HepG2 (cell line): ENCODE measurements around the gene STN1. TPM values are rescaled to one million over a fixed set of nuclear protein-coding genes. Genes with fewer than 3 reads are reported as not detected.
A peak's percentile ranks its signal among the peaks of the same experiment; 100 is the strongest.

Experiments
- EP300 ChIP-seq, 3 experiments: sonication (generic) in 1 of 3; formaldehyde crosslinking in 1 of 3; IDR thresholded peaks; 2 replicates each; pipeline versions ENCODE4 v1.5.1 to v1.6.1; 2011 to 2020; ENCODE audit warnings: low read depth in 2 of 3, low read length in 2 of 3, borderline replicate concordance in 1 of 3, improper control_type of control experiment in 1 of 3, mild to moderate bottlenecking in 1 of 3, missing genetic modification reagents in 1 of 3, moderate library complexity in 1 of 3
- FOXO1 ChIP-seq: sonication (generic); formaldehyde crosslinking; IDR thresholded peaks from 2 replicates; pipeline ENCODE4 v1.4.0; 2020; ENCODE audit warnings: missing genetic modification reagents
- MAFF ChIP-seq: IDR thresholded peaks from 2 replicates; pipeline ENCODE4 v1.6.1; 2011; ENCODE audit warnings: low read depth, low read length, improper control_type of control experiment
- MBD4 ChIP-seq: IDR thresholded peaks from 2 replicates; pipeline ENCODE4 v1.6.1; 2012; ENCODE audit warnings: low read length, inconsistent platforms, borderline replicate concordance
- MED1 ChIP-seq: sonication (generic); formaldehyde crosslinking; IDR thresholded peaks from 2 replicates; pipeline ENCODE4 v1.4.0; 2020; ENCODE audit warnings: missing genetic modification reagents
- MIER3 ChIP-seq: IDR thresholded peaks from 2 replicates; pipeline ENCODE4 v1.6.1; 2016; ENCODE audit warnings: missing compliant biosample characterization, borderline replicate concordance
- PAXIP1 ChIP-seq: sonication (generic); formaldehyde crosslinking; conservative IDR thresholded peaks from 2 replicates; pipeline ENCODE4 v1.4.0; 2020; ENCODE audit warnings: mild to moderate bottlenecking, missing genetic modification reagents, moderate library complexity
- PITX1 ChIP-seq: sonication (generic); formaldehyde crosslinking; IDR thresholded peaks from 2 replicates; pipeline ENCODE4 v1.5.1; 2020; ENCODE audit warnings: mild to moderate bottlenecking, missing genetic modification reagents
- RFX1 ChIP-seq: fragments of 450-650 bp; IDR thresholded peaks from 2 replicates; pipeline ENCODE4 v1.6.1; 2017
- TFE3 ChIP-seq: IDR thresholded peaks from 2 replicates; pipeline ENCODE4 v1.6.1; 2016
- ZNF24 ChIP-seq: fragments of 450-650 bp; IDR thresholded peaks from 2 replicates; pipeline ENCODE4 v1.6.1; 2017; ENCODE audit warnings: antibody characterized with exemption, mild to moderate bottlenecking
- polyA plus RNA-seq, 8 experiments: library from polyadenylated mRNA; depleted of rRNA in 3 of 8; stranded (reverse) in 7 of 8; unstranded in 1 of 8; fragments of >200 nt; fragmentation: Illumina TruSeq in 4 of 8; extraction: Trizol in 4 of 8; gene quantifications; 2 replicates each; pipeline versions ENCODE4 v1.2.1 to v1.2.3, GENCODE V29; 2011 to 2016; ENCODE audit warnings: low read depth in 4 of 8, missing spikeins in 1 of 8, mixed read lengths in 1 of 8; ENCODE audit not compliant: insufficient read depth in 1 of 8
- total RNA-seq, 5 experiments: library from RNA; depleted of rRNA; stranded (reverse); fragments of >200 nt; fragmentation: Illumina TruSeq; extraction: Trizol; gene quantifications; 2 replicates each; pipeline ENCODE4 v1.2.3, GENCODE V29; 2016; ENCODE audit warnings: low read depth in 1 of 5
- TF ChIP-seq, protein P1 (sequence below): sonication (generic); formaldehyde crosslinking; IDR thresholded peaks from 2 replicates; pipeline ENCODE4 v1.4.0; 2020; ENCODE audit warnings: missing genetic modification reagents, borderline replicate concordance
- TF ChIP-seq, protein P2 (sequence below): sonication (generic); formaldehyde crosslinking; IDR thresholded peaks from 2 replicates; pipeline ENCODE4 v1.4.0; 2020; ENCODE audit warnings: missing genetic modification reagents
- TF ChIP-seq, protein P3 (sequence below): sonication (generic); formaldehyde crosslinking; IDR thresholded peaks from 2 replicates; pipeline ENCODE4 v1.4.0; 2020; ENCODE audit warnings: mild to moderate bottlenecking, missing genetic modification reagents
- TF ChIP-seq, protein P4 (sequence below): sonication (generic); formaldehyde crosslinking; conservative IDR thresholded peaks from 2 replicates; pipeline ENCODE4 v1.4.0; 2020; ENCODE audit warnings: missing genetic modification reagents

The STN1 gene
- total and polyA plus RNA-seq, 2 of the 13 experiments (the other 11 are each of a cell fraction or from before 2014, with no cell fraction given) = 17.6 to 22.7 TPM

- TF ChIP-seq PAXIP1 (CRISPR knock-in tag) = 0 out of 2 replicates have a peak, but pooled peaks have one; percentile 20
- TF ChIP-seq PITX1 (CRISPR knock-in tag) = no peak
- 0 out of 2 replicates have a peak, but pooled peaks have one; percentile 15 for TF ChIP-seq MED1 (CRISPR knock-in tag)
- peak; percentile 31; the same call in 1 of the 2 replicates for TF ChIP-seq MIER3 (CRISPR knock-in tag)
- TF ChIP-seq, protein P1, sequence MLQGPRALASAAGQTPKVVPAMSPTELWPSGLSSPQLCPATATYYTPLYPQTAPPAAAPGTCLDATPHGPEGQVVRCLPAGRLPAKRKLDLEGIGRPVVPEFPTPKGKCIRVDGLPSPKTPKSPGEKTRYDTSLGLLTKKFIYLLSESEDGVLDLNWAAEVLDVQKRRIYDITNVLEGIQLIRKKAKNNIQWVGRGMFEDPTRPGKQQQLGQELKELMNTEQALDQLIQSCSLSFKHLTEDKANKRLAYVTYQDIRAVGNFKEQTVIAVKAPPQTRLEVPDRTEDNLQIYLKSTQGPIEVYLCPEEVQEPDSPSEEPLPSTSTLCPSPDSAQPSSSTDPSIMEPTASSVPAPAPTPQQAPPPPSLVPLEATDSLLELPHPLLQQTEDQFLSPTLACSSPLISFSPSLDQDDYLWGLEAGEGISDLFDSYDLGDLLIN (CRISPR knock-in tag) = no peak
- no peak for TF ChIP-seq TFE3 (CRISPR knock-in tag)
- peak; percentile 24; the same call in 1 of the 2 replicates for TF ChIP-seq FOXO1 (CRISPR knock-in tag)
- no peak for TF ChIP-seq RFX1
- TF ChIP-seq, protein P2, sequence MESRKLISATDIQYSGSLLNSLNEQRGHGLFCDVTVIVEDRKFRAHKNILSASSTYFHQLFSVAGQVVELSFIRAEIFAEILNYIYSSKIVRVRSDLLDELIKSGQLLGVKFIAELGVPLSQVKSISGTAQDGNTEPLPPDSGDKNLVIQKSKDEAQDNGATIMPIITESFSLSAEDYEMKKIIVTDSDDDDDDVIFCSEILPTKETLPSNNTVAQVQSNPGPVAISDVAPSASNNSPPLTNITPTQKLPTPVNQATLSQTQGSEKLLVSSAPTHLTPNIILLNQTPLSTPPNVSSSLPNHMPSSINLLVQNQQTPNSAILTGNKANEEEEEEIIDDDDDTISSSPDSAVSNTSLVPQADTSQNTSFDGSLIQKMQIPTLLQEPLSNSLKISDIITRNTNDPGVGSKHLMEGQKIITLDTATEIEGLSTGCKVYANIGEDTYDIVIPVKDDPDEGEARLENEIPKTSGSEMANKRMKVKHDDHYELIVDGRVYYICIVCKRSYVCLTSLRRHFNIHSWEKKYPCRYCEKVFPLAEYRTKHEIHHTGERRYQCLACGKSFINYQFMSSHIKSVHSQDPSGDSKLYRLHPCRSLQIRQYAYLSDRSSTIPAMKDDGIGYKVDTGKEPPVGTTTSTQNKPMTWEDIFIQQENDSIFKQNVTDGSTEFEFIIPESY (CRISPR knock-in tag) = peak; percentile 49; the same call in 1 of the 2 replicates
- TF ChIP-seq MAFF = no peak
- TF ChIP-seq, protein P3, sequence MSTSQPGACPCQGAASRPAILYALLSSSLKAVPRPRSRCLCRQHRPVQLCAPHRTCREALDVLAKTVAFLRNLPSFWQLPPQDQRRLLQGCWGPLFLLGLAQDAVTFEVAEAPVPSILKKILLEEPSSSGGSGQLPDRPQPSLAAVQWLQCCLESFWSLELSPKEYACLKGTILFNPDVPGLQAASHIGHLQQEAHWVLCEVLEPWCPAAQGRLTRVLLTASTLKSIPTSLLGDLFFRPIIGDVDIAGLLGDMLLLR = no peak
- TF ChIP-seq MBD4 = 0 out of 2 replicates have a peak, but pooled peaks have one; percentile 41
- TF ChIP-seq ZNF24 = peak; percentile 73
- peak in 1 of 2 experiments; percentile 46; a peak in 1 of 4 replicates for TF ChIP-seq EP300 (IDR thresholded peaks at IDR 0.05; ENCODE audit: low read depth in 2 of 2, low read length in 2 of 2)
- no peak for TF ChIP-seq EP300 (CRISPR knock-in tag; IDR thresholded peaks at IDR 0.05; ENCODE audit: borderline replicate concordance)
- TF ChIP-seq, protein P4, sequence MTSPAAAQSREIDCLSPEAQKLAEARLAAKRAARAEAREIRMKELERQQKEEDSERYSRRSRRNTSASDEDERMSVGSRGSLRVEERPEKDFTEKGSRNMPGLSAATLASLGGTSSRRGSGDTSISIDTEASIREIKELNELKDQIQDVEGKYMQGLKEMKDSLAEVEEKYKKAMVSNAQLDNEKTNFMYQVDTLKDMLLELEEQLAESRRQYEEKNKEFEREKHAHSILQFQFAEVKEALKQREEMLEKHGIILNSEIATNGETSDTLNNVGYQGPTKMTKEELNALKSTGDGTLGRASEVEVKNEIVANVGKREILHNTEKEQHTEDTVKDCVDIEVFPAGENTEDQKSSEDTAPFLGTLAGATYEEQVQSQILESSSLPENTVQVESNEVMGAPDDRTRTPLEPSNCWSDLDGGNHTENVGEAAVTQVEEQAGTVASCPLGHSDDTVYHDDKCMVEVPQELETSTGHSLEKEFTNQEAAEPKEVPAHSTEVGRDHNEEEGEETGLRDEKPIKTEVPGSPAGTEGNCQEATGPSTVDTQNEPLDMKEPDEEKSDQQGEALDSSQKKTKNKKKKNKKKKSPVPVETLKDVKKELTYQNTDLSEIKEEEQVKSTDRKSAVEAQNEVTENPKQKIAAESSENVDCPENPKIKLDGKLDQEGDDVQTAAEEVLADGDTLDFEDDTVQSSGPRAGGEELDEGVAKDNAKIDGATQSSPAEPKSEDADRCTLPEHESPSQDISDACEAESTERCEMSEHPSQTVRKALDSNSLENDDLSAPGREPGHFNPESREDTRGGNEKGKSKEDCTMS (CRISPR knock-in tag) = no peak
Measured at GRCh38 chr10:103842605-103843004, 75.4 kb downstream of the STN1 start (continued).
